HFFc6 (cell line): Measurements from ENCODE around the gene GATAD2B. TPM values are rescaled to one million over a fixed set of nuclear protein-coding genes. Genes with fewer than 3 reads are reported as not detected.
A peak's percentile ranks its signal among the peaks of the same experiment; 100 is the strongest.
"Not testable (repeated sequence)": the region's sequence is repeated elsewhere in the genome, so short reads cannot be mapped to it uniquely, and the experiment has no call there.

Source experiments
- DNase-seq: peaks from one replicate; pipeline ENCODE4 v3.0.0-alpha.2; 2018
- H3K27ac Mint-ChIP-seq: 2 replicates; pipeline ENCODE4 v1.8.0; 2020; ENCODE audit warnings: mild to moderate bottlenecking, mixed read lengths
- H3K27me3 Mint-ChIP-seq: 2 replicates; pipeline ENCODE4 v1.8.0; 2021; ENCODE audit warnings: mild to moderate bottlenecking, moderate library complexity, mixed read lengths; ENCODE audit not compliant: insufficient read depth
- H3K36me3 Mint-ChIP-seq: 2 replicates; pipeline ENCODE4 v1.8.0; 2021; ENCODE audit warnings: low read depth, mixed read lengths
- H3K4me1 Mint-ChIP-seq: 2 replicates; pipeline ENCODE4 v1.8.0; 2020; ENCODE audit warnings: low read depth, mixed read lengths
- H3K4me3 Mint-ChIP-seq: 2 replicates; pipeline ENCODE4 v1.8.0; 2020; ENCODE audit warnings: mild to moderate bottlenecking, moderate library complexity, mixed read lengths
- H3K9me3 Mint-ChIP-seq: 2 replicates; pipeline ENCODE4 v1.8.0; 2020; ENCODE audit warnings: mild to moderate bottlenecking, mixed read lengths
- total RNA-seq, 6 experiments: library from RNA; stranded (reverse); fragmentation: NEBNext Ultra II Directional; extraction: Animal tissue kit (Norgen Biotek cat#: 25700); gene quantifications; 2 replicates in 1 of 6; 3 replicates in 5 of 6; pipeline ENCODE4 v1.2.3, GENCODE V29; 2021
- TF ChIP-seq, protein P1 (sequence below): fragments of 200-600 bp; sonication (generic); IDR thresholded peaks from 2 replicates; pipeline ENCODE4 v1.5.0; 2021; ENCODE audit warnings: antibody characterized with exemption, mild to moderate bottlenecking

GATAD2B gene
- total RNA-seq, 6 experiments from 2014 or later, result 29.3 to 40.9 (median 38.4) TPM

DNA sequence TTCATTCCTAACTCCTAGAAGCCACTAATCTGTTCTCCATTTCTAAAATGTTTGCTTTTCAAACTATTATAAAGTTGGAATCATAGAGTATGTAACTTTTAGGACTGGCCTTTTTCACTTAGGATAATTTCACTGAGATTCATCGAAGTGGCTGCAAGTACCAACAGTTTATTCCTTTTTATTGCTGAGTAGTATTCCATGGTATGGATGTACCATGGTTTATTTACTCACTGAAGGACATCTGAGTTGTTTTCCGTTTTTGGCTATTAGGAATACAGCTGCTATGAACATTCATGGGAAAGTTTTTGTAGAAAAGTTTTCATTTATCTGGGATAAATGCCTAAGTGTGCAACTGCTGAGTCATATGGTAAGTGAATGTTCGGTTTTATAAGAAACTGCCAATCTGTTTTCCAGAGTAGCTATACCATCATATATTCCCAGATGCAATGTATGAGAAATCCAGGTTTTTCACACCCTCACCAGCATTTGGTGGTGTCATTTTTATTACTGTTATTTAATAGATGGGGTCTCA, 81.2 kb downstream of the GATAD2B start:
- H3K27ac Mint-ChIP-seq, result peak overlapping the region; percentile 55
- no peaks in the 10 kb centered on the region for H3K27me3 Mint-ChIP-seq
- TF ChIP-seq, protein P1, sequence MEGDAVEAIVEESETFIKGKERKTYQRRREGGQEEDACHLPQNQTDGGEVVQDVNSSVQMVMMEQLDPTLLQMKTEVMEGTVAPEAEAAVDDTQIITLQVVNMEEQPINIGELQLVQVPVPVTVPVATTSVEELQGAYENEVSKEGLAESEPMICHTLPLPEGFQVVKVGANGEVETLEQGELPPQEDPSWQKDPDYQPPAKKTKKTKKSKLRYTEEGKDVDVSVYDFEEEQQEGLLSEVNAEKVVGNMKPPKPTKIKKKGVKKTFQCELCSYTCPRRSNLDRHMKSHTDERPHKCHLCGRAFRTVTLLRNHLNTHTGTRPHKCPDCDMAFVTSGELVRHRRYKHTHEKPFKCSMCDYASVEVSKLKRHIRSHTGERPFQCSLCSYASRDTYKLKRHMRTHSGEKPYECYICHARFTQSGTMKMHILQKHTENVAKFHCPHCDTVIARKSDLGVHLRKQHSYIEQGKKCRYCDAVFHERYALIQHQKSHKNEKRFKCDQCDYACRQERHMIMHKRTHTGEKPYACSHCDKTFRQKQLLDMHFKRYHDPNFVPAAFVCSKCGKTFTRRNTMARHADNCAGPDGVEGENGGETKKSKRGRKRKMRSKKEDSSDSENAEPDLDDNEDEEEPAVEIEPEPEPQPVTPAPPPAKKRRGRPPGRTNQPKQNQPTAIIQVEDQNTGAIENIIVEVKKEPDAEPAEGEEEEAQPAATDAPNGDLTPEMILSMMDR, result no peak
- peak; percentile 45 for DNase-seq
- no peak overlapping the region for H3K4me3 Mint-ChIP-seq
- H3K36me3 Mint-ChIP-seq, result peaks cover 11% of the 10 kb centered on the region
- peaks cover 4% of the 10 kb centered on the region for H3K9me3 Mint-ChIP-seq
- peaks cover 20% of the 10 kb centered on the region for H3K4me1 Mint-ChIP-seq

GRCh38 chr1:153840774-153841173, 82.0 kb downstream of the GATAD2B start:
- DNase-seq, H3K27ac Mint-ChIP-seq, H3K9me3 Mint-ChIP-seq, H3K27me3 Mint-ChIP-seq, H3K4me3 Mint-ChIP-seq: not testable (repeated sequence)
- Mint-ChIP-seq H3K4me1 (peaks cover 20% of the 10 kb centered on the region), H3K36me3 (peaks cover 11% of the 10 kb centered on the region)

GRCh38 chr1:153833968-153834367, 88.8 kb downstream of the GATAD2B start:
- H3K4me3 Mint-ChIP-seq, H3K36me3 Mint-ChIP-seq, H3K4me1 Mint-ChIP-seq, H3K27ac Mint-ChIP-seq, H3K9me3 Mint-ChIP-seq, DNase-seq, H3K27me3 Mint-ChIP-seq: not testable (repeated sequence)

GRCh38 chr1:153833171-153833570, 89.6 kb downstream of the GATAD2B start:
- no peak for DNase-seq
- H3K27me3 Mint-ChIP-seq, result no peaks in the 10 kb centered on the region; the same call in 1 of the 2 replicates
- no peaks in the 10 kb centered on the region for H3K9me3 Mint-ChIP-seq
- H3K4me1 Mint-ChIP-seq, result no peaks in the 10 kb centered on the region
- peaks cover 2% of the 10 kb centered on the region; the same call in 1 of the 2 replicates for H3K36me3 Mint-ChIP-seq
- no peak overlapping the region for H3K27ac Mint-ChIP-seq
- no peak overlapping the region for H3K4me3 Mint-ChIP-seq
- TF ChIP-seq, protein P1, result no peak

DNA sequence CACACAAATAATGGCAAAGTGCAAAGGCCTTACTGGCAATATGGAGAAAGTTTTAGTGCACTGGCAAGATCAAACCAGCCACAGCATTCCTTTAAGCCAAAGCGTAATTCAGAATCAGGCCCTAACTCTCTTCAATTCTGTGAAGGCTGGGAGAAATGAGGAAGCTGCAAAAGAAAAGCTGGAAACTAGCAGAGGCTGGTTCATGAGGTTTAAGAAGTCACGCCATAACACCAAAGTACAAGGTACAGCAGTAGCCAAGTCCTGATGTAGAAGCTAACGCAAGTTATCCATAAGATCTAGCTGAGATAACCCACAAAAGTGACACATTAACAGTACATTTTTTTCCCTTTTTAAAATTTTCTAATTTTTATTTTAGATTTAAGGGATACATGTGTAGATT, 90.5 kb downstream of the GATAD2B start:
- TF ChIP-seq, protein P1, result no peak
- Mint-ChIP-seq H3K27ac (no peak overlapping the region), H3K4me3 (no peak overlapping the region), H3K36me3 (peaks cover 9% of the 10 kb centered on the region; the same call in 1 of the 2 replicates), H3K4me1 (no peaks in the 10 kb centered on the region), H3K27me3 (peaks cover 3% of the 10 kb centered on the region; the same call in 1 of the 2 replicates), H3K9me3 (no peaks in the 10 kb centered on the region)
- no peak for DNase-seq

- Mint-ChIP-seq H3K4me3 (no peak overlapping the region), H3K4me1 (no peaks in the 10 kb centered on the region), H3K27ac (no peak overlapping the region), H3K27me3 (peaks cover 3% of the 10 kb centered on the region; the same call in 1 of the 2 replicates), H3K9me3 (no peaks in the 10 kb centered on the region), H3K36me3 (peaks cover 9% of the 10 kb centered on the region; the same call in 1 of the 2 replicates)
- no peak for DNase-seq
- TF ChIP-seq, protein P1, result no peak
These were observed 91.7 kb downstream of the GATAD2B start for GRCh38 chr1:153831026-153831425.
